HEK293 (cell line): ENCODE data around the gene PRCD.

Source experiments
- GLIS2 ChIP-seq: fragments of 450-650 bp; formaldehyde crosslinking; IDR thresholded peaks from 2 replicates; pipeline ENCODE4 v1.5.1; 2016; ENCODE audit warnings: missing biosample characterization, missing genetic modification characterization
- REST ChIP-seq: fragments of 450-650 bp; formaldehyde crosslinking; IDR thresholded peaks from 2 replicates; pipeline ENCODE4 v1.5.1; 2016; ENCODE audit warnings: missing biosample characterization, missing genetic modification characterization
- ZNF10 ChIP-seq: fragments of 450-650 bp; formaldehyde crosslinking; IDR thresholded peaks from 2 replicates; pipeline ENCODE4 v1.5.1; 2017; ENCODE audit warnings: missing biosample characterization, missing genetic modification characterization
- ZNF449 ChIP-seq: fragments of 450-650 bp; formaldehyde crosslinking; IDR thresholded peaks from 2 replicates; pipeline ENCODE4 v1.5.1; 2017; ENCODE audit warnings: missing biosample characterization, mild to moderate bottlenecking, missing genetic modification characterization, moderate library complexity
- ZNF473 ChIP-seq: fragments of 450-650 bp; formaldehyde crosslinking; IDR thresholded peaks from 2 replicates; pipeline ENCODE4 v1.5.1; 2017; ENCODE audit warnings: missing biosample characterization, missing genetic modification characterization
- ZNF549 ChIP-seq: fragments of 450-650 bp; IDR thresholded peaks from 2 replicates; pipeline ENCODE4 v1.5.1; 2018; ENCODE audit warnings: missing biosample characterization, missing genetic modification characterization, mild to moderate bottlenecking, inconsistent platforms, moderate library complexity
- ZNF843 ChIP-seq: fragments of 450-650 bp; formaldehyde crosslinking; IDR thresholded peaks from 2 replicates; pipeline ENCODE4 v1.5.1; 2016; ENCODE audit warnings: missing biosample characterization, missing genetic modification characterization

- no peak for TF ChIP-seq ZNF473 (tag by site-specific recombination)
- TF ChIP-seq REST (tag by site-specific recombination) = no peak
- TF ChIP-seq ZNF549 (tag by site-specific recombination) = no peak
- TF ChIP-seq GLIS2 (tag by site-specific recombination) = peak; percentile 83
- no peak for TF ChIP-seq ZNF10 (tag by site-specific recombination)
- no peak for TF ChIP-seq ZNF449
- no peak for TF ChIP-seq ZNF843 (tag by site-specific recombination)
Measured at GRCh38 chr17:76499267-76499667, 40.6 kb upstream of the PRCD start.
